SK-N-SH treated with all-trans-retinoic acid at 6 μM for 48 hours (cell line): ENCODE measurements around the gene PLAU.

ENCODE experiments used
- PATZ1 ChIP-seq: fragments of 250-450 bp; sonication (Bioruptor Pico); IDR thresholded peaks from 2 replicates; pipeline ENCODE4 v1.8.0; 2020; ENCODE audit warnings: mild to moderate bottlenecking, moderate library complexity, borderline replicate concordance
- TOX ChIP-seq: fragments of 250-450 bp; sonication (Bioruptor Pico); IDR thresholded peaks from 2 replicates; pipeline ENCODE4 v1.8.0; 2021; ENCODE audit warnings: mild to moderate bottlenecking, moderate library complexity, borderline replicate concordance

- TF ChIP-seq PATZ1 (CRISPR knock-in tag) = no peak
- TF ChIP-seq TOX (CRISPR knock-in tag) = no peak
Measured at GRCh38 chr10:73955719-73956118, 44.8 kb downstream of the PLAU start.
